Fibroblast of skin of left quadriceps (primary cell): ENCODE measurements around the gene ASGR1.

Experiments
- DNase-seq, 2 experiments: peaks; one replicate each; pipeline ENCODE4 v3.0.0-alpha.2; 2013; ENCODE audit warnings: low read depth in 2 of 2

Gene ASGR1

GRCh38 chr17:7179317-7180254 is at the start of gene ASGR1:
TSS of gene ASGR1 (minus strand) at chr17:7179370. CDS start at chr17:7178563, 807 bp downstream.
- DNase-seq, result no peak

DNA sequence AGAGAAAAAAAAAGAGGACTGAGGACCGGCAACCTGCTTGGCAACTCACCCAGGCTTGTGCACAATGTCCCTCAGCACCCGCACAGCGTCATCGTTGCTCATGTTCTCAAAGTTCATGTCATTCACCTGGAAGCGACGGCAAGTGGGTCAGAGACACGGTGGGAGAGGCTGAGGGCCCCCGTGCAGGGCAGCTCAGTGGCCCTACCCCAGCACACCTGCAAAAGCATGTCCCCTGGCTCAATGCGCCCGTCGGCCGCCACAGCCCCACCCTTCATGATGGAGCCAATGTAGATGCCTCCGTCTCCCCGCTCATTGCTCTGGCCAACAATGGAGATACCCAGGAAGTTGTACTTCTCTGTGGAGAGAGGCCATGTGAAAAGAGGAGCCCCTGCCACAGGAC is 49.8 kb upstream of the ASGR1 start:
- DNase-seq, result no peak

DNA sequence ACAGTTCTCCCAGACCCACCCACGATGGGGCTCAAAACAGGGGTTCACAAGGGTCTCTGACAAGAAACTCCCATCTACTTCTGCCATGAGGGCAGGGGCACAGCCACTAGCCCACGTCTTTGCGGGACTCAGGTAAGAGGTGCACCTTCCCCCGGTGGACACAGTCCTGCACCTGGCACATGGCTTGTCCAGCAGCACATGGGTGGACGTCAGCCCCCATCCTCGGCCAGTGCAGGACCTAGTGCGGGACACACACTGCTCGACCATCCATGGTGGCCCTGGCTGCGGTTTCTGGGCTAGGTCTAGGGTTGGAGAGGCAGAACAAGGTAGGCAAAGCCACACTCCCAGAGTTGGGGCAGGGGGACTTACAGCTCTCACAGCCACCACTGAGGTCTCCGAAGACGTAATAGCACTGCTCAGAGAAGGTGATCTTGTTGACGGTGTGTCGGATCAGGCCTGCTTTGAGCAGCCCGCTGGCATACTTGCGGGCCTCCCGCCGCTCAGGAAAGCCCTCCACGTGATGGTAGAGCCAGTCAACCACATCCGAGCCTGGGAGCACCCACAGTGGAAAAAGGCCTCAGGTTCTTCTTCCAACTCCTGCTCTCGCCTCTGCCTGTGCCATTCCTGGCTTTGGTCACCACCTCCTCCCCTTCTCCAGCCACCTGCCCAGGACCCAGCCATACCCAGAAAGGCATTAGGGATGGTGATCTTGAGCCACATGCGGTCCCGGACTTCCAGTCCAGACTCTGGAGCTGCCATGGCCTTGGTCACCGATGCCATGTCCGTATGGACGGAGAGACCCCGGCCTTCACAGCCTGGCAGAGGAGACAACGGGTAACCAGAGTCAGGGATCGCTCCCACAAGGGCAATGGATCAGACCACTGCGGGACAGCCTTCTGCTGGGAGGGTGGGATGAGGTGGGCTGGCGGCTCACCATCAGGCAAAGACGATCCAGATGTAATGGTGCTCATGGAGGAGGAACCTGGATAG is 47.8 kb upstream of the ASGR1 start:
- no peak for DNase-seq

- no peak for DNase-seq
Measured at GRCh38 chr17:7225711-7226331, 46.7 kb upstream of the ASGR1 start.

- no peak for DNase-seq
Measured at GRCh38 chr17:7224661-7225111, 45.5 kb upstream of the ASGR1 start.

GRCh38 chr17:7224110-7224509 is 44.9 kb upstream of the ASGR1 start:
- DNase-seq, result no peak

- DNase-seq, result no peak
Measured at GRCh38 chr17:7223375-7223774, 44.2 kb upstream of the ASGR1 start.

DNA sequence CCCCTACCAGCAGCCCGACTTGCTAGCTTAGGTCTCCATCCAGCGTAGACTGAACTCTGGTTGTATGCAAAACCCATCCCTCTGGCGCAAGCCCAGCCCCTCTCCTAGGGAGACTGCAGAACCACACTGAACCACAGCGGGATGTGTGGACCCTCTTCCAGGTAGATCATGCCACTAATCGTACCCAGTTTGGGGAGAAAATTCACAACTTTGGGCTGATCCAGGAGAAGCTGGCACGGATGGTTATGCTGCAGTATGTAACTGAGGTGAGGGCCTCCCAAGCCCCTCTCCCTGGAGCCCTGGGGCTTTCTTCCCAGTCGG is 43.8 kb upstream of the ASGR1 start:
- DNase-seq, result no peak

- no peak for DNase-seq
Measured at GRCh38 chr17:7222093-7222971, 43.2 kb upstream of the ASGR1 start.

GRCh38 chr17:7221278-7222092 is 42.3 kb upstream of the ASGR1 start:
- DNase-seq, result no peak

DNA sequence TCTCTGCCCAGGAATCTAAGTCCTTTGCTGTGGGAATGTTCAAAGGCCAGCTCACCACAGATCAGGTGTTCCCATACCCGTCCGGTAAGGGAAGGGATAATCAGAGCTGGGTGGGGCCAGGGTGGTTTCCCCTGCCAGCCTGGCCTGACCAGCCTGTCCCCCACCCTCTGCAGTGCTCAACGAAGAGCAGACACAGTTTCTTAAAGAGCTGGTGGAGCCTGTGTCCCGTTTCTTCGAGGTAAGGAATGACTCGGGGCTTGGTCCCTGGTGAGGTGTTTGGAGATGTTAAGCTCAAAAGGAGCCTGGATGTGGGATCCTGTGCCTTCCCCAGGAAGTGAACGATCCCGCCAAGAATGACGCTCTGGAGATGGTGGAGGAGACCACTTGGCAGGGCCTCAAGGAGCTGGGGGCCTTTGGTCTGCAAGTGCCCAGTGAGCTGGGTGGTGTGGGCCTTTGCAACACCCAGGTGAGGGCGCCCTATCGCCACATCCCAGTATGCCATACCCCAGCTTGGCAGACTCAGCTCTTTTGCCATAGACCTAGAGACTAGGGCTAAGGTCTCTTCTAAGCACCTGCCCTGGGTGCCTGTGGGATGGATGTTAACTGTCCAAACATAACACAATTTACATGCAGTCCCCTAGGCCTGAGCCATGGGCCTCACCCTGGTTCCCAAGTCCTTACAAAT is 41.6 kb upstream of the ASGR1 start:
- no peak for DNase-seq

DNA sequence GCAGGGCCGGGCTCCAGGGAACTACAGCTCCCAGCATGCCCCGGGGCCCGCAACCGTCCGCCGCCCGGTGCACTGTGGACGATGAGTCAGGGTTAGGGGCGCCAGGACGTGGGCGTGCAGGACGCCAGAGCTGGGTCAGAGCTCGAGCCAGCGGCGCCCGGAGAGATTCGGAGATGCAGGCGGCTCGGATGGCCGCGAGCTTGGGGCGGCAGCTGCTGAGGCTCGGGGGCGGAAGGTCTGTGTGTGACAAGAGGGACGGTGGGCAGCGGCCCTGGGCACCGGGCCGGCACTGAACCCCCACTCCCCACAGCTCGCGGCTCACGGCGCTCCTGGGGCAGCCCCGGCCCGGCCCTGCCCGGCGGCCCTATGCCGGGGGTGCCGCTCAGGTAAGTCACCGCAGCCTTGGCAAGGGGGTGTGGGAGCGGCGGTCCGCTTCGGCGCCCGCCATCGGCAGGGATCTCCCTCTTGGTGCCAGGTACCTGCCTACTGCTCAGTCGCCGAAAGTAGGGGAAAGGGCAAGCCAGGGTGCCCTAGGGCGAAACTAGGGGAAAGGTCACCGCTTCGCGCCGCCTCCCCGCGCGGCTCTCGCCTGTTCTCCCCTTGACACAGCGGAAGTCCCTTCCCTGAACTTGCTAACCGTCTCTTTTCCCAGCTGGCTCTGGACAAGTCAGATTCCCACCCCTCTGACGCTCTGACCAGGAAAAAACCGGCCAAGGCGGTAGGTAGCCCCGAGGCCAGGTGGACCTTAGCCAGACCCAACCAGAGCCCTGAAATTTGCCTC is 40.8 kb upstream of the ASGR1 start, which contains the start of the genes ACADVL and DLG4:
ACADVL (plus strand) TSS at position 127 of the 781 bp plus-strand sequence; CDS start at position 174, 47 bp downstream.
DLG4 (minus strand) TSS at position 25 of the 781 bp plus-strand sequence.
- DNase-seq, result peak; percentile 61 to 63

GRCh38 chr17:7219229-7219811 is 40.1 kb upstream of the ASGR1 start:
- no peak for DNase-seq

GRCh38 chr17:7218758-7219157 is 39.6 kb upstream of the ASGR1 start:
- no peak for DNase-seq

- DNase-seq, result no peak
Measured at GRCh38 chr17:7218166-7218565, 39.0 kb upstream of the ASGR1 start.

- no peak for DNase-seq
Measured at GRCh38 chr17:7217113-7217987, 38.2 kb upstream of the ASGR1 start.
